Measurements from ENCODE around the gene SLC24A2. TPM values are rescaled to one million over a fixed set of nuclear protein-coding genes. Genes with fewer than 3 reads are reported as not detected.

SLC24A2 gene
- total RNA-seq, 1 donor from 2014 or later: 0.02 TPM

DNA sequence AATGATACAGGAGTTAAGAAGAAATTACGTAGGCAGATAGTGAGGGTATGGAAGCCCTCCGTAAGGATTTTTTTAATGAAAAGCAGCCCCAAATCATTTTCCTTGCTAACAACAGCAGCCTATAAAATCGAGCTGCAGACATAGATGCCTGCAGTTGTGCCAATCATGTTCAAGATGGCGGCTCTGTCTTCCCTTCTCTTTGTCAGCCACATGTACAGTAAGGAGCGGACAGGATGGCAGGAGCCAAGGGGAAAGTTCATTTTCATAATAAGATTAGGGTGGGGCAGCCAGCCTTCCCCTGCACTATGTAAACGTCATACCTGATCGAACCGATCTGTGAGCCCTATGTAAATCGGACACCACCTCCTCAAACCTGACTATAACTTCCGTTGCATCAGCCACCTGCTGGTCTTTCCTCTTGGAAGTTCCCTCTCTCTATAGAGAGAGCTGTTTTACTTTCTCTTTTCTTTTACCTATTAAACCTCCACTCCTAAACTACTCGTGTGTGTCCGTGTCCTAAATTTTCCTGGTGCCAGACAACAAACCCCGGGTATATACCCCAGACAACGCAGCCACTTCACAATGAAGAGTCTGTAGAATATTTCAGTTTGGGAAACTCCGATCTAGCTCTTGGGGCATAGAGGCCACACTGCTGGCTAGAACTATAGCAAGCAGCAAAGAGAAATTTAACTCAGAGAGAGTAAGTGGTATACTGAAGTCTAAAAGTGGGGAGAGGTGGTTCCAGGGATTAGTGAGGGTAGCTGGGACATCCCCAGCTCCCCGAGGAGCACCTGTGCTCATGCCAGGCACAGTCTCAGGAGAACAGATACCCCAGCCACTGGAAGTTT is 20.8 kb upstream of the SLC24A2 start:
- DNase-seq (ENCODE audit: low spot score, unreplicated experiment): no peak
- TF ChIP-seq, protein P1, sequence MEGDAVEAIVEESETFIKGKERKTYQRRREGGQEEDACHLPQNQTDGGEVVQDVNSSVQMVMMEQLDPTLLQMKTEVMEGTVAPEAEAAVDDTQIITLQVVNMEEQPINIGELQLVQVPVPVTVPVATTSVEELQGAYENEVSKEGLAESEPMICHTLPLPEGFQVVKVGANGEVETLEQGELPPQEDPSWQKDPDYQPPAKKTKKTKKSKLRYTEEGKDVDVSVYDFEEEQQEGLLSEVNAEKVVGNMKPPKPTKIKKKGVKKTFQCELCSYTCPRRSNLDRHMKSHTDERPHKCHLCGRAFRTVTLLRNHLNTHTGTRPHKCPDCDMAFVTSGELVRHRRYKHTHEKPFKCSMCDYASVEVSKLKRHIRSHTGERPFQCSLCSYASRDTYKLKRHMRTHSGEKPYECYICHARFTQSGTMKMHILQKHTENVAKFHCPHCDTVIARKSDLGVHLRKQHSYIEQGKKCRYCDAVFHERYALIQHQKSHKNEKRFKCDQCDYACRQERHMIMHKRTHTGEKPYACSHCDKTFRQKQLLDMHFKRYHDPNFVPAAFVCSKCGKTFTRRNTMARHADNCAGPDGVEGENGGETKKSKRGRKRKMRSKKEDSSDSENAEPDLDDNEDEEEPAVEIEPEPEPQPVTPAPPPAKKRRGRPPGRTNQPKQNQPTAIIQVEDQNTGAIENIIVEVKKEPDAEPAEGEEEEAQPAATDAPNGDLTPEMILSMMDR (IDR thresholded peaks at IDR 0.05; ENCODE audit: unreplicated experiment): no peak
- H3K4me1 Mint-ChIP-seq (ENCODE audit: low read depth): no peaks in the 10 kb centered on the region
- no peak overlapping the region for H3K4me3 Mint-ChIP-seq (ENCODE audit: low read depth)
- H3K9me3 Mint-ChIP-seq (ENCODE audit: low read depth): peaks cover 10% of the 10 kb centered on the region
- H3K36me3 Mint-ChIP-seq (ENCODE audit: insufficient read depth): no peaks in the 10 kb centered on the region
- no peak overlapping the region for H3K27ac Mint-ChIP-seq
- H3K27me3 Mint-ChIP-seq: no peaks in the 10 kb centered on the region

DNA sequence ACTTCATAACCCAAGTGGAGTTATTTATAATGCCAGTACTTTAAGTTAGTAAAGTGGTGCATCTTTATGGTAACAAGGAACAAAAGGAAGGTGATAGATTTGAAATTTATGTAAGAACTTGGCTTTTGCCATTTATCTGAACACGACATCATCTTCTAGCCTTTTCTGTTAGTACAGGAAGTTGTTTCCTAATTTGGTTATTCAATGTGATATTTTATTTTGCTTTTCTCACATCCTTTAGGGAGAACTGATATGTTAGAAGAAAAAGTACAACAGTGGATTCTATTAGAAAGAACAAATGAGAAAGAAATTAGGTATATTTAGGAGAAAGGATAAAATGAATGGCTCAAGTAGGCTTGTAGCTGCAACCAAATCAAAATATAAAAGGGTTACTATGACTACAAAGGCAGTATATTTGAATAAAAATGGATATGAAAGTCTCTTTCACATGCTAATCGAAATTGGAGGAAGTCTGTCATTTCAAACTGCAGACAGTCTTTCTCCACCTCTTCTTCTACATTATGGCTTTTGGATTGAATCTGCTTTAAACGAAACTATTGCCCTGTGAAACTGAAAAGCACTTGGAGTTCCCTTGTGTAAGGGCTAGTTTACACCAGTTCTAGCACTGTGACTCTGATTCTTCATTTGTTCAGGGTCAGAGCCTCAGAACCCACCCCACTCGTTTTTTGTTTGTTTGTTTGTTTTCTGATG is 18.5 kb upstream of the SLC24A2 start:
- no peak overlapping the region for H3K27ac Mint-ChIP-seq
- TF ChIP-seq, protein P1 (IDR thresholded peaks at IDR 0.05; ENCODE audit: unreplicated experiment): no peak
- DNase-seq (ENCODE audit: low spot score, unreplicated experiment): no peak
- H3K4me3 Mint-ChIP-seq (ENCODE audit: low read depth): no peak overlapping the region
- H3K36me3 Mint-ChIP-seq (ENCODE audit: insufficient read depth): no peaks in the 10 kb centered on the region
- H3K27me3 Mint-ChIP-seq: no peaks in the 10 kb centered on the region
- H3K4me1 Mint-ChIP-seq (ENCODE audit: low read depth): no peaks in the 10 kb centered on the region
- H3K9me3 Mint-ChIP-seq (ENCODE audit: low read depth): peaks cover 4% of the 10 kb centered on the region

DNA sequence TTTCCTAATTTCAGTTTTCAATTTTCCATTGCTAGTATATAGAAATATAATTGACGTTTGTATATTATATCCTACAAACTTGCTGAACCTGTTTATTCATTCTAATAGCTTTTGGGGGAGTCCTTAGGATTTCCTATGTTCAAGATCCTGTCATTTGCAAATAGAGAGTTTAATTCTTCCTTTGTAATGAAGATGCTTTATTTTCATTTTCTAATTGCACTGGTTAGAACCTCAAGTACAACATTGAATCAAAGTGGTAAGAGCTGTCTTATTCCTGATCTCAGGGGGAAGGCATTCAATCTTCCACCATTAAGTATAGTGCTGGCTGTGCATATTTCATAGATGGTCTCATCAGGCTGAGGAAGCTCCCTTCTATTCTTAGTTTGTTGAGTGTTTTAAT is 15.6 kb upstream of the SLC24A2 start:
- H3K27ac Mint-ChIP-seq: no peak overlapping the region
- no peak for DNase-seq (ENCODE audit: low spot score, unreplicated experiment)
- no peaks in the 10 kb centered on the region for H3K9me3 Mint-ChIP-seq (ENCODE audit: low read depth)
- H3K4me1 Mint-ChIP-seq (ENCODE audit: low read depth): no peaks in the 10 kb centered on the region
- no peaks in the 10 kb centered on the region for H3K36me3 Mint-ChIP-seq (ENCODE audit: insufficient read depth)
- H3K27me3 Mint-ChIP-seq: no peaks in the 10 kb centered on the region
- H3K4me3 Mint-ChIP-seq (ENCODE audit: low read depth): no peak overlapping the region
- TF ChIP-seq, protein P1 (IDR thresholded peaks at IDR 0.05; ENCODE audit: unreplicated experiment): no peak

DNA sequence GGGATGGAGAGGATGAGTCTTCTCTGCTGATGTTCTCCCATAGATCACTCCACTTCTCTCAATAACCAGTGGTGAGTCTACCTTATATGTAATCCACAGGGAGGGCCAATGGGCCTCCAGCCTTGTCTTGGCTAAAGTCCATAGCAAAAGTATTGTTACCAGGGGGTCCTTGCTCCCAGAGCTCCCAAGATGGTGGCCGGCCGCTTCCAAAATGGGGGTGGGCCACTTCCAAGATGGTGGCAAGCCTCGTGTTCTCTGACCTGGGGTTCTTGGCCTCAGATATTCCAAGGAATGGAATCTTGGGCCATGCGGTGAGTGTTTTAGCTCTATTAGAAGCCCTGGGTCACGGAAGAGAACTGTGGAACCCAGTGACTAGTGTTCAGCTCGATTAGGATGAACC is 12.0 kb upstream of the SLC24A2 start:
- no peak for DNase-seq (ENCODE audit: low spot score, unreplicated experiment)
- Mint-ChIP-seq H3K9me3 (ENCODE audit: low read depth) (no peaks in the 10 kb centered on the region), H3K4me1 (ENCODE audit: low read depth) (no peaks in the 10 kb centered on the region), H3K27ac (no peak overlapping the region), H3K36me3 (ENCODE audit: insufficient read depth) (no peaks in the 10 kb centered on the region), H3K27me3 (no peaks in the 10 kb centered on the region), H3K4me3 (ENCODE audit: low read depth) (no peak overlapping the region)
- TF ChIP-seq, protein P1 (IDR thresholded peaks at IDR 0.05; ENCODE audit: unreplicated experiment): no peak

DNA sequence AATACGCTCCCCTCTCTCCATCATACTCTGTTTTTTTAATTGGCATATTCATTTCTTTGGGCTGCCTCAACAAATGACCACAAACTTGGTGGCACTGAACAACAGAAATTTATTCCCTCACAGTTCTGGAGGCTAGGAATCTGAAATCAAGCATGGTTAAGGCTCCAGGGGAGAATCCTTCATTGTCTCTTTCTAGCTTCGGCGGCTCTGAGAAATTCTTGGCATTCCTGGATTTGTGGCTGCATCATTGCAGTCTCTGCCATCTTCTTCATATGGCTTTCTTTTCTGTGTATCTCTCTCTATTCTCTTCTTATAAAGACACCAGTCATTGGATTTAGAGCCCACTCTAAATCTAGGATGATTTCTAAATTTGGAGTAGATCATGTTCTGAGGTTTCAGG is 10.9 kb upstream of the SLC24A2 start:
- DNase-seq (ENCODE audit: low spot score, unreplicated experiment): no peak
- Mint-ChIP-seq H3K4me3 (ENCODE audit: low read depth) (no peak overlapping the region), H3K4me1 (ENCODE audit: low read depth) (no peaks in the 10 kb centered on the region), H3K9me3 (ENCODE audit: low read depth) (no peaks in the 10 kb centered on the region), H3K27ac (no peak overlapping the region), H3K27me3 (no peaks in the 10 kb centered on the region), H3K36me3 (ENCODE audit: insufficient read depth) (no peaks in the 10 kb centered on the region)
- TF ChIP-seq, protein P1 (IDR thresholded peaks at IDR 0.05; ENCODE audit: unreplicated experiment): no peak

All from progenitor cell of endocrine pancreas (in vitro differentiated cells).